HFF-Myc (cell line): Measurements from ENCODE around the gene TAT.
"Not testable (repeated sequence)": the region's sequence is repeated elsewhere in the genome, so short reads cannot be mapped to it uniquely, and the experiment has no call there.

ENCODE experiments used
- DNase-seq: peaks from one replicate; pipeline ENCODE4 v3.0.0-alpha.2; 2011; ENCODE audit warnings: low read depth; ENCODE audit errors: extremely low read depth
- H3K4me3 ChIP-seq: replicated peaks from 2 replicates; pipeline ENCODE4 v1.5.1; 2011; ENCODE audit warnings: low read depth, mild to moderate bottlenecking, control low read depth, low read length
- CTCF ChIP-seq: IDR thresholded peaks from 2 replicates; pipeline ENCODE4 v1.5.1; 2012; ENCODE audit warnings: mild to moderate bottlenecking, low read depth, low read length, control low read depth; ENCODE audit errors: missing control alignments

TAT gene

GRCh38 chr16:71593048-71593999 lies 16.4 kb upstream of the TAT start:
- TF ChIP-seq CTCF: no peak
- DNase-seq: no peak
- no peak overlapping the region for H3K4me3 ChIP-seq

- DNase-seq: no peak
- no peak for TF ChIP-seq CTCF
- H3K4me3 ChIP-seq: no peak overlapping the region
Measured at GRCh38 chr16:71591917-71592316, 15.0 kb upstream of the TAT start.

- DNase-seq: no peak
- no peak overlapping the region for H3K4me3 ChIP-seq
- no peak for TF ChIP-seq CTCF
Measured at GRCh38 chr16:71590584-71590983, 13.7 kb upstream of the TAT start.

- H3K4me3 ChIP-seq, DNase-seq: not testable (repeated sequence)
Measured at GRCh38 chr16:71590071-71590470, 13.2 kb upstream of the TAT start.

GRCh38 chr16:71589334-71589733 lies 12.4 kb upstream of the TAT start:
- not testable (repeated sequence) for H3K4me3 ChIP-seq, DNase-seq

GRCh38 chr16:71585318-71585703 lies 8.4 kb upstream of the TAT start:
- no peak overlapping the region for H3K4me3 ChIP-seq
- no peak for TF ChIP-seq CTCF
- DNase-seq: no peak

- no peak overlapping the region for H3K4me3 ChIP-seq
- DNase-seq: no peak
- TF ChIP-seq CTCF: no peak
Measured at GRCh38 chr16:71584543-71585317, 7.8 kb upstream of the TAT start.

- not testable (repeated sequence) for DNase-seq
Measured at GRCh38 chr16:71582553-71582848, 5.6 kb upstream of the TAT start.

More at GRCh38 chr16:71582553-71582848, 5.6 kb upstream of the TAT start:
- not testable (repeated sequence) for H3K4me3 ChIP-seq
